ENCODE results near the gene TMEM161A.

Gene TMEM161A

DNA sequence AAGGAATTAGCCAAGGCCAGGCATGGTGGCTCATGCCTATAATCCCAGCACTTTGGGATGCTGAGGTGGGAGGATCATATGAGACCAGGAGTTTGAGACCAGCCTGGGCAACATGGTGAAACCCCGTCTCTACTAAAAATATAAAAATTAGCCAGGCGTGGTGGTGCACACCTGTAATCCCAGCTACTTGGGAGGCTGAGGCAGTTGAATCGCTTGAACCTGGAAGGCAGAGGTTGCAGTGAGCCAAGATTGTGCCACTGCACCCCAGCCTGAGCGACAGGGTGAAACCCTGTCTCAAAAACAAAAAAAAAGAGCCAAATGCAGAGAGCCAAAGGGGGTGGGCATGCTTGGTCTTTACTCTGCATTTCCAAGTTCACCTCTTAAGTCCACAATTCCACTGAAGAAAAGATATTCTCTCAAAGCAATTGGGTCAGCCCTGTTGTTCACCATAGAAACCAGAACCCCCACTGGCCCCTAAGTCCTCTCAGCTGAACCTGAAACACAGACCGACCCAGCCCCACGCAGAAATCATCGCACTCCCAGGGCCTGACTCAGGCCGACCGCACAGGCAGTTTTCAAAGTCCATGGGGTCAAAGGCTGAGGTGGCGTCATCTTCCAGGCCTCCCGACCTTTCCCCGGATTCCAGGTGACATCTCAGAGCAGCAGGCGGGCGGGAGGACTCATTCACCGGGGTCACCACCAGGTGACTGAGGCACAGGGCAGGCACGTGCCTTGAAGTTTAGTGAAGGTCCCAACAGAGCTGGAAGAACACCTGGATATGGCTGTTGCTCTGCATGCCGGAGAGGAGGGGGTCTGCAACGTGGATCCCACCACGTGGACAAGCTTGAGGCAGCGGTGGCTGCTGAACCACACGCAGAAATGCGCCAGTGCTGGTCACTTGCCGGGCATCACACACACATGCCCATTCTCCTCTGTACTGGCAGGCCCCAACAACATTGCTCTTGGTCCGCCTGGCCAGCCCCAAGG lies 41.3 kb downstream of the TMEM161A start:
- no peak for DNase-seq (ENCODE audit: low spot score)

DNA sequence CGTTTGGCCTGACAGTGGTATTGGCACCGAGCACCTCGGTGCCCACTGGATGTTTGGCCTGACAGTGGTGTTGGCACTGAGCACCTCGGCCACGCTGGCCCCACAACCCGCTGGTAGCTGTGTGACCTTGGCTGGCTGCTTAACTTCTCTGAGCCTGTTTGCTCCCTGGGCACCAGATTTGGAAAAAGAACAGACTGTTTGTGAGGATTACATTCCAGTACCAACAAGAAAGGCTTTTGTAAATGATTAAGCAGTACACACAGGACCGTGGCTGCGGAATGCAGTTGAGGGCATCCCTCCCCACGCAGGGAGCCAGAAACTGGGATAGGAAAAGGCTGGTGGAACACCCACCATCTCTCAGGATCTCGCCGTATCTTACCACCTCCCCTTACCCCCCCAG lies 42.6 kb downstream of the TMEM161A start:
- DNase-seq (ENCODE audit: low spot score): no peak

- no peak for DNase-seq (ENCODE audit: low spot score)
Measured at GRCh38 chr19:19094513-19094912, 43.8 kb downstream of the TMEM161A start.

GRCh38 chr19:19087676-19088075 lies 50.6 kb downstream of the TMEM161A start:
- DNase-seq (ENCODE audit: low spot score): no peak

DNA sequence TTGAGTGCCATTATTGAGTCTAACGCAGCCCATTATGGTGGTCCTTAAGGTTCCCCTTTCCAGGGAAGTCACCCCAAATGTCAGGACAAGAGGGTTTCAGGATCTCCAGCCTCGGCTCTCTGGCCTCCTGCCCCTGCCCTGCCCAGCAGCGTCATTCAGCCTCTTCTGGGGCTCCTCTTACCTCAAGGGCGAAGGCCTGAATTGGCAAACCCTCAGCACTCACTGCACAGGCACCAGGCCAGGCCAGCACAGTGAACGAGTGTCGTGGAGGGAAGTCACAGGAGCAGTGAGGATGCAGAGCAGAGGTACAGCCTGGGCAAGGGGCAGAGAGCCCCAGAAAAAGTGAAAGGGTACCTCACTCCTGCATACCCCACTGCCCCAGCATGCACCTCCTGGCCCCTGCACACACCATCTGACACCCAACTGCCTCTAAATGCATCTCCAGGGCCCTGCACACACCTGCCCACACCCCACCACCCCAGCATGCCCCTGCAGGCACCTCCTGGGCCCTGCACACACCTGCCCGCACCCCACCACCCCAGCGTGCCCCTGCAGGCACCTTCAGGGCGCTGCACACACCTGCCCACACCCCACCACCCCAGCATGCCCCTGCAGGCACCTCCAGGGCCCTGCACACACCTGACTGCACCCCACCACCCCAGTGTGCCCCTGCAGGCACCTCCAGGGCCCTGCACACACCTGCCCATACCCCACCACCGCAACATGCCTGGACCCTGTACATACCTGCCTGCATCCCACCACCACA lies 54.7 kb downstream of the TMEM161A start:
- DNase-seq (ENCODE audit: low spot score): no peak

- DNase-seq (ENCODE audit: low spot score): no peak
Measured at GRCh38 chr19:19081642-19082151, 56.6 kb downstream of the TMEM161A start.

GRCh38 chr19:19079571-19079970 lies 58.7 kb downstream of the TMEM161A start:
- no peak for DNase-seq (ENCODE audit: low spot score)

DNA sequence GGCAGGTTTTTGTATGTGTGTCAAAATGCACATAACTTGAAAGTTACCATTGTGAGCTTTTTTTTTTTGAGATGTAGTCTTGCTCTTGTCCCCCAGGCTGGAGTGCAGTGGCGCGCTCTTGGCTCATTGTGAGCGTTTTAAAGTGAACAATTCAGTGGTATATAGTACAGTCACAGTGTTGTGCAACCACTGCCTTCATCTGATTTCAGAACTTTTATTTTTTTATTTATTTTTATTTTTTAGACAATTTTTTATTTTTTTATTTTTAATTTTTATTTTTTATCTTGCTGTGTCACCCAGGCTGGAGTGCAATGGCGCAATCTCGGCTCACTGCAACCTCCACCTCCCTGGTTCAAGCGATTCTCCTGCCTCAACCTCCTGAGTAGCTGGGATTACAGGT lies 59.5 kb downstream of the TMEM161A start:
- DNase-seq (ENCODE audit: low spot score): no peak

DNA sequence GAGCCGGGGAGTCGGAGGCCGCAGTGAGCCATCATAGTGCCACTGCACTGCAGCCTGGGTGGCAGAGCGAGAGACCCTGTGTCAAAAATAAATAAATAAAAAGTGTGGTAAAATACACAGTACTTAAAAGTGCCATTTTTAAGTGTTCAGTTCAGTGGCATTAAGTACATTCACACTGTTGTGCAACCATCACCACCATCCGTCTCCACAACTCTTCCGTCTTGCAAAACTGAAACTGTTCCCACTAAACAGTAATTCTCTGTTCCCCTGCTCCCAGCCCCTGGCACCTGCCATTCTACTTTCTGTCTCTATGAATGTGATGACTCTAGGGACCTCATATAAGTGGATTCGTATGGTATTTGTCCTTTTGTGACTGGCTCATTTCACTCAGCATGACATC lies 61.2 kb downstream of the TMEM161A start:
- no peak for DNase-seq (ENCODE audit: low spot score)

GRCh38 chr19:19076476-19076875 lies 61.8 kb downstream of the TMEM161A start:
- DNase-seq (ENCODE audit: low spot score): no peak

DNA sequence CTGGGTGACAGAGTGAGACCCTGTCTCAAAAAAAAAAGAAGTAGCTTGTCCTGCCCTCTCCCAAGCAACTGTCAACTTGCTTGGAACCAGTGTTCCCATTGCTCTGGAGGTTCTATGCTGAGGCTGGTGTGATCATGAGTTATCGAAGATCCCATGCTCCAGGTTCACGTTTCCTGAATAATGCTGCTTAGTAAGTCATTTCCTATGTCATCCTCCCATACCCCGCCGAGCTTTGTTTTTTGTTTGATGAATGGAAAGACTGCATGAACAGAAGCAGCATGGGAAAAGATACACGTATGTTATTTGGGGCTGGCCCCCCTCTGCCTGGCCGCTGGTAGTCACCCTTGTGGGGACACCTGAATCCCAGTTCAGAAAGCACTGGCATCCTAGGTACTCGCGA lies 63.2 kb downstream of the TMEM161A start:
- DNase-seq (ENCODE audit: low spot score): no peak

- no peak for DNase-seq (ENCODE audit: low spot score)
Measured at GRCh38 chr19:19074196-19074882, 63.9 kb downstream of the TMEM161A start.

GRCh38 chr19:19071897-19072296 lies 66.4 kb downstream of the TMEM161A start:
- no peak for DNase-seq (ENCODE audit: low spot score)

Measured in AG08396 (cell line).